ENCODE data around the gene TMEM273. TPM values are rescaled to one million over a fixed set of nuclear protein-coding genes. Genes with fewer than 3 reads are reported as not detected.

The TMEM273 gene
- total RNA-seq, 1 donor from 2014 or later = not detected

GRCh38 chr10:49111320-49111698, 76.9 kb downstream of the TMEM273 start:
- DNase-seq (ENCODE audit: low spot score in 2 of 2, unreplicated experiment in 2 of 2) = peak in 1 of 2 experiments; percentile 14
- Mint-ChIP-seq H3K27me3 (ENCODE audit: low read depth) (peaks cover 50% of the 10 kb centered on the region), H3K4me3 (no peak overlapping the region), H3K4me1 (peaks cover 7% of the 10 kb centered on the region), H3K36me3 (no peaks in the 10 kb centered on the region), H3K9me3 (no peaks in the 10 kb centered on the region), H3K27ac (no peak overlapping the region)
- TF ChIP-seq, protein P1, sequence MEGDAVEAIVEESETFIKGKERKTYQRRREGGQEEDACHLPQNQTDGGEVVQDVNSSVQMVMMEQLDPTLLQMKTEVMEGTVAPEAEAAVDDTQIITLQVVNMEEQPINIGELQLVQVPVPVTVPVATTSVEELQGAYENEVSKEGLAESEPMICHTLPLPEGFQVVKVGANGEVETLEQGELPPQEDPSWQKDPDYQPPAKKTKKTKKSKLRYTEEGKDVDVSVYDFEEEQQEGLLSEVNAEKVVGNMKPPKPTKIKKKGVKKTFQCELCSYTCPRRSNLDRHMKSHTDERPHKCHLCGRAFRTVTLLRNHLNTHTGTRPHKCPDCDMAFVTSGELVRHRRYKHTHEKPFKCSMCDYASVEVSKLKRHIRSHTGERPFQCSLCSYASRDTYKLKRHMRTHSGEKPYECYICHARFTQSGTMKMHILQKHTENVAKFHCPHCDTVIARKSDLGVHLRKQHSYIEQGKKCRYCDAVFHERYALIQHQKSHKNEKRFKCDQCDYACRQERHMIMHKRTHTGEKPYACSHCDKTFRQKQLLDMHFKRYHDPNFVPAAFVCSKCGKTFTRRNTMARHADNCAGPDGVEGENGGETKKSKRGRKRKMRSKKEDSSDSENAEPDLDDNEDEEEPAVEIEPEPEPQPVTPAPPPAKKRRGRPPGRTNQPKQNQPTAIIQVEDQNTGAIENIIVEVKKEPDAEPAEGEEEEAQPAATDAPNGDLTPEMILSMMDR (IDR thresholded peaks at IDR 0.05; ENCODE audit: unreplicated experiment) = no peak

GRCh38 chr10:49110684-49111319, 77.4 kb downstream of the TMEM273 start:
- Mint-ChIP-seq H3K4me1 (peaks cover 7% of the 10 kb centered on the region), H3K27me3 (ENCODE audit: low read depth) (peaks cover 44% of the 10 kb centered on the region)
- no peak for DNase-seq (ENCODE audit: low spot score in 2 of 2, unreplicated experiment in 2 of 2)

GRCh38 chr10:49109669-49110340, 78.4 kb downstream of the TMEM273 start:
- H3K4me3 Mint-ChIP-seq = no peak overlapping the region
- peak in 1 of 2 experiments; percentile 35 for DNase-seq (ENCODE audit: low spot score in 2 of 2, unreplicated experiment in 2 of 2)
- H3K4me1 Mint-ChIP-seq = peaks cover 7% of the 10 kb centered on the region
- no peak overlapping the region for H3K27ac Mint-ChIP-seq
- no peaks in the 10 kb centered on the region for H3K9me3 Mint-ChIP-seq
- peaks cover 45% of the 10 kb centered on the region for H3K27me3 Mint-ChIP-seq (ENCODE audit: low read depth)
- TF ChIP-seq, protein P1 (IDR thresholded peaks at IDR 0.05; ENCODE audit: unreplicated experiment) = no peak
- no peaks in the 10 kb centered on the region for H3K36me3 Mint-ChIP-seq

More at GRCh38 chr10:49110684-49111319, 77.4 kb downstream of the TMEM273 start:
- TF ChIP-seq, protein P1 (IDR thresholded peaks at IDR 0.05; ENCODE audit: unreplicated experiment) = no peak
- Mint-ChIP-seq H3K27ac (no peak overlapping the region), H3K4me3 (no peak overlapping the region), H3K9me3 (no peaks in the 10 kb centered on the region), H3K36me3 (no peaks in the 10 kb centered on the region)

GRCh38 chr10:49108656-49109055, 79.5 kb downstream of the TMEM273 start:
- Mint-ChIP-seq H3K36me3 (no peaks in the 10 kb centered on the region), H3K27ac (no peak overlapping the region), H3K4me1 (peaks cover 7% of the 10 kb centered on the region), H3K9me3 (no peaks in the 10 kb centered on the region), H3K27me3 (ENCODE audit: low read depth) (peaks cover 38% of the 10 kb centered on the region), H3K4me3 (no peak overlapping the region)
- DNase-seq (ENCODE audit: low spot score in 2 of 2, unreplicated experiment in 2 of 2) = peak in 1 of 2 experiments; percentile 10
- TF ChIP-seq, protein P1 (IDR thresholded peaks at IDR 0.05; ENCODE audit: unreplicated experiment) = no peak

GRCh38 chr10:49107887-49108267, 80.3 kb downstream of the TMEM273 start:
- H3K36me3 Mint-ChIP-seq = no peaks in the 10 kb centered on the region
- no peaks in the 10 kb centered on the region for H3K9me3 Mint-ChIP-seq
- TF ChIP-seq, protein P1 (IDR thresholded peaks at IDR 0.05; ENCODE audit: unreplicated experiment) = no peak
- peak in 1 of 2 experiments; percentile 29 for DNase-seq (ENCODE audit: low spot score in 2 of 2, unreplicated experiment in 2 of 2)
- H3K27me3 Mint-ChIP-seq (ENCODE audit: low read depth) = peaks cover 35% of the 10 kb centered on the region
- H3K27ac Mint-ChIP-seq = no peak overlapping the region
- peaks cover 7% of the 10 kb centered on the region for H3K4me1 Mint-ChIP-seq
- H3K4me3 Mint-ChIP-seq = no peak overlapping the region

Measured in mesothelial cell of epicardium (in vitro differentiated cells).